Mesenchymal stem cell (in vitro differentiated cells and primary cell): ENCODE measurements around the gene RNF168.

Experiments
- DNase-seq: peaks from one replicate; pipeline ENCODE4 v3.0.0-alpha.2; 2013
- H2AFZ ChIP-seq: one replicate; pipeline ENCODE4 v1.6.1; 2013; ENCODE audit warnings: low read depth, mild to moderate bottlenecking, control low read depth, inconsistent platforms, low read length, moderate library complexity
- H2AK5ac ChIP-seq: 2 replicates; pipeline ENCODE4 v1.6.1; 2013; ENCODE audit warnings: low read length, moderate library complexity, mild to moderate bottlenecking, inconsistent platforms; ENCODE audit not compliant: severe bottlenecking
- H2BK120ac ChIP-seq: one replicate; pipeline ENCODE4 v1.6.1; 2013; ENCODE audit warnings: low read depth, mild to moderate bottlenecking, inconsistent platforms, low read length, moderate library complexity
- H2BK12ac ChIP-seq, 2 experiments: one replicate each; pipeline ENCODE4 v1.6.1; 2013; ENCODE audit warnings: inconsistent platforms in 2 of 2, low read length in 2 of 2, mild to moderate bottlenecking in 2 of 2, moderate library complexity in 2 of 2, control low read depth in 1 of 2
- H2BK15ac ChIP-seq: one replicate; pipeline ENCODE4 v1.6.1; 2013; ENCODE audit warnings: mild to moderate bottlenecking, low read depth, inconsistent platforms; ENCODE audit not compliant: poor library complexity, severe bottlenecking
- H2BK5ac ChIP-seq: 2 replicates; pipeline ENCODE4 v1.6.1; 2013; ENCODE audit warnings: low read depth, mild to moderate bottlenecking, low read length, control low read depth, inconsistent platforms; ENCODE audit not compliant: poor library complexity, severe bottlenecking
- H3K14ac ChIP-seq, 2 experiments: one replicate each; pipeline ENCODE4 v1.6.1; 2013; ENCODE audit warnings: inconsistent platforms in 2 of 2, low read length in 2 of 2, control low read depth in 1 of 2, mild to moderate bottlenecking in 1 of 2, moderate library complexity in 1 of 2
- H3K18ac ChIP-seq, 2 experiments: one replicate each; pipeline ENCODE4 v1.6.1; 2013; ENCODE audit warnings: inconsistent platforms in 2 of 2, low read length in 2 of 2, control low read depth in 1 of 2, low read depth in 1 of 2, mild to moderate bottlenecking in 1 of 2
- H3K23ac ChIP-seq, 2 experiments: one replicate each; pipeline ENCODE4 v1.6.1; 2013; ENCODE audit warnings: inconsistent platforms in 2 of 2, low read length in 2 of 2, mild to moderate bottlenecking in 2 of 2, moderate library complexity in 2 of 2, control low read depth in 1 of 2
- H3K27ac ChIP-seq: 2 replicates; pipeline ENCODE4 v1.5.1; 2013; ENCODE audit warnings: mild to moderate bottlenecking, moderate library complexity, low read length, control low read depth, inconsistent platforms; ENCODE audit not compliant: poor library complexity, severe bottlenecking
- H3K27me3 ChIP-seq, 2 experiments: 2 replicates each; pipeline versions ENCODE4 v1.6.1 to v1.7.0; 2013; ENCODE audit warnings: low read length in 2 of 2, mild to moderate bottlenecking in 2 of 2, moderate library complexity in 2 of 2, control low read depth in 1 of 2, inconsistent platforms in 1 of 2; ENCODE audit not compliant: control insufficient read depth in 1 of 2, insufficient read depth in 1 of 2
- H3K36me3 ChIP-seq, 2 experiments: 2 replicates each; pipeline versions ENCODE4 v1.6.1 to v1.7.0; 2013; ENCODE audit warnings: low read length in 2 of 2, control low read depth in 1 of 2, inconsistent platforms in 1 of 2, low read depth in 1 of 2, mild to moderate bottlenecking in 1 of 2; ENCODE audit not compliant: insufficient read depth in 2 of 2, control insufficient read depth in 1 of 2
- H3K4ac ChIP-seq, 2 experiments: one replicate each; pipeline ENCODE4 v1.6.1; 2013; ENCODE audit warnings: inconsistent platforms in 2 of 2, low read length in 2 of 2, mild to moderate bottlenecking in 2 of 2, moderate library complexity in 2 of 2, control low read depth in 1 of 2, low read depth in 1 of 2
- H3K4me1 ChIP-seq: 2 replicates; pipeline ENCODE4 v1.6.1; 2013; ENCODE audit warnings: low read depth, low read length, control low read depth; ENCODE audit not compliant: control insufficient read depth, insufficient read depth
- H3K4me2 ChIP-seq: 2 replicates; pipeline ENCODE4 v1.6.1; 2013; ENCODE audit warnings: low read length, mild to moderate bottlenecking, inconsistent platforms; ENCODE audit not compliant: poor library complexity, severe bottlenecking
- H3K4me3 ChIP-seq, 2 experiments: 2 replicates each; pipeline versions ENCODE4 v1.5.1 to v1.7.0; 2013; ENCODE audit warnings: low read length in 2 of 2, mild to moderate bottlenecking in 2 of 2, control low read depth in 1 of 2, low read depth in 1 of 2; ENCODE audit not compliant: insufficient read depth in 1 of 2
- H3K79me1 ChIP-seq: replicated peaks from 2 replicates; pipeline ENCODE4 v1.6.1; 2013; ENCODE audit warnings: mild to moderate bottlenecking, control low read depth, low read length, inconsistent platforms; ENCODE audit not compliant: poor library complexity, severe bottlenecking
- H3K9ac ChIP-seq: 2 replicates; pipeline ENCODE4 v1.7.0; 2013; ENCODE audit warnings: mild to moderate bottlenecking, low read length, moderate library complexity
- H3K9me3 ChIP-seq: 2 replicates; pipeline ENCODE4 v1.7.0; 2013; ENCODE audit warnings: mild to moderate bottlenecking, low read length; ENCODE audit not compliant: control insufficient read depth
- H4K8ac ChIP-seq: one replicate; pipeline ENCODE4 v1.6.1; 2013; ENCODE audit warnings: inconsistent platforms, mild to moderate bottlenecking, low read length, moderate library complexity
- H4K91ac ChIP-seq: one replicate; pipeline ENCODE4 v1.6.1; 2013; ENCODE audit warnings: mild to moderate bottlenecking, low read length, inconsistent platforms
- WGBS: methylation state at CpG from one replicate; pipeline ENCODE4 v1.1.7; 2013; ENCODE audit warnings: mixed read lengths; 5-methylcytosine and 5-hydroxymethylcytosine counted together

Gene RNF168

DNA sequence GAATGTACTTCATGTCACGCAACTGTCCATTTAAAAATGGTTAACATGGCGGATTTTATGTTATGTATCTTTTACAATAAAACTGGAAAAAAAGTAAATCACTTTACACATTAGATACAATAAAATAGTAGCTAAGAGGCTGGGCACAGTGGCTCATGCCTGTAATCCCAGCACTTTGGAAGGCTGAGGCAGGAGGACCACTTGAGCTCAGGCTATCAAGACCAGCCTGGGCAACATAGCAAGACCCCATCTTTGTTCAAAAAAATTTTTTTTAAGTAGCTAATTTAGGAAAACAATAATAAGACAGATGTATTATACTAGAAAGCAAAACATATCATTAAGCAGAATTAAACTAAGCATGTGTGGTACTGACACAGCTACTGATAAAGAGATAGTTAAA lies 11.5 kb downstream of the RNF168 start:
- Histone ChIP-seq H3K27ac (no peak overlapping the region), H2BK15ac (no peak overlapping the region), H2AK5ac (no peak overlapping the region), H3K36me3 (peaks cover 3 to 30% of the 10 kb centered on the region in 2 experiments), H2BK5ac (no peak overlapping the region), H3K4me2 (no peak overlapping the region), H4K91ac (no peak overlapping the region), H3K23ac (no peak overlapping the region), H2AFZ (no peak overlapping the region), H3K9me3 (no peaks in the 10 kb centered on the region), H4K8ac (no peak overlapping the region), H3K4ac (no peak overlapping the region), H3K79me1 (peaks cover 8% of the 10 kb centered on the region), H2BK120ac (no peak overlapping the region), H3K14ac (no peak overlapping the region), H3K4me1 (no peaks in the 10 kb centered on the region), H3K18ac (no peak overlapping the region), H3K9ac (no peak overlapping the region), H2BK12ac (no peak overlapping the region), H3K27me3 (no peaks in the 10 kb centered on the region), H3K4me3 (no peak overlapping the region)
- no CpG with 5 or more reads among the region's 2 CpGs for WGBS
- no peak for DNase-seq

DNA sequence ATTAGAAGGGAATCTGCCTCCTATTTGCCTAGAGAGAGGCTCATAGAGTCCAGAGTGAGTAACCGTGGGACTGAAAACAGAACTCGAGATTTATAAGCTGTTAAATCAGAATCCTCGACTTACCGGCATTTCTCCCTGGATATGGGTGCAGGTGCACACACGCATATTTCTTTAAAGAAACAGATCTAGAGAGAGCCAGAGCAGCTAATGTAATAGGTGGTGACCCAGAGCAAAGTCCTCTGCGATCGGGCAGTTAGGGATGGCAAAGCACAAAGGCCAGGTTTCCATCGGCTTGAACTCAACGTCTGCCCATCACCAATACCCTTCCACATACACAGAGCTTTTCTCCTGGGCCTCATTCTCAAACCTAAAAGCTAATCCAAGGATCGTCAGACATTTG lies 13.8 kb downstream of the RNF168 start:
- no peak overlapping the region for H2BK120ac ChIP-seq
- no peak overlapping the region for H4K8ac ChIP-seq
- no peak overlapping the region for H4K91ac ChIP-seq
- no peak overlapping the region for H2AK5ac ChIP-seq
- H3K18ac ChIP-seq, result no peak overlapping the region
- H3K36me3 ChIP-seq, result peaks cover 15 to 37% of the 10 kb centered on the region in 2 experiments
- H2BK12ac ChIP-seq, result no peak overlapping the region
- no peaks in the 10 kb centered on the region for H3K4me1 ChIP-seq
- no peak overlapping the region for H2BK5ac ChIP-seq
- DNase-seq, result no peak
- no peak overlapping the region for H3K23ac ChIP-seq
- H3K14ac ChIP-seq, result no peak overlapping the region
- H3K4me3 ChIP-seq, result no peak overlapping the region
- H3K9me3 ChIP-seq, result no peaks in the 10 kb centered on the region
- no peak overlapping the region for H2AFZ ChIP-seq
- peak overlapping the region; percentile 38 for H3K9ac ChIP-seq
- no peak overlapping the region for H3K27ac ChIP-seq
- H3K4ac ChIP-seq, result no peak overlapping the region
- H3K4me2 ChIP-seq, result no peak overlapping the region
- H3K79me1 ChIP-seq, result peaks cover 20% of the 10 kb centered on the region
- H2BK15ac ChIP-seq, result no peak overlapping the region
- WGBS, result 95% methylated on average over 7 of the region's 10 CpGs
- H3K27me3 ChIP-seq, result no peaks in the 10 kb centered on the region

DNA sequence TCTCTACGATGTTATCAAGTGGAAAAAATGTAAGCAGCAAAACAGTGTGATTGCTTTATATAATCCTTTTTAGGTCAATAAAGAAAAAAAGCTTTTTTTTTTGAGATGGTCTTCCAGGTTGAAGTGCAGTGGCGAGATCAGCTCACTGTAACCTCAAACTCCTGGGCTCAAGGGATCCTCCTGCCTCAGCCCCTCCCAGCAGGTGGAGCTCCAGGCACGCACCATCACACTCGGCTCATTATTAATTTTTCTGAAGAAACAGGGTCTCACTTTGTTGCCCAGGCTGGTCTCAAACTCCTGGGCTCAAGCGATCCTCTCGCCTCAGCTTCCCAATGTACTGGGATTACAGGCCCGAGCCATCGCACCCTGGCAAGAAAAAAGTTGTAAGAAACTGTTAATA lies 17.3 kb downstream of the RNF168 start:
- Histone ChIP-seq H3K79me1 (peaks cover 23% of the 10 kb centered on the region), H3K4me3 (no peak overlapping the region), H3K14ac (no peak overlapping the region), H4K8ac (no peak overlapping the region), H3K4me2 (no peak overlapping the region), H3K18ac (no peak overlapping the region), H2AK5ac (no peak overlapping the region), H2BK15ac (no peak overlapping the region), H3K4ac (no peak overlapping the region), H3K27me3 (no peaks in the 10 kb centered on the region), H2BK5ac (no peak overlapping the region), H2AFZ (no peak overlapping the region), H2BK120ac (no peak overlapping the region), H3K23ac (no peak overlapping the region), H3K27ac (no peak overlapping the region), H4K91ac (no peak overlapping the region), H3K4me1 (no peaks in the 10 kb centered on the region), H3K36me3 (peaks cover 23 to 70% of the 10 kb centered on the region in 2 experiments), H3K9me3 (no peaks in the 10 kb centered on the region), H2BK12ac (no peak overlapping the region), H3K9ac (no peak overlapping the region)
- DNase-seq, result peak; percentile 8
- WGBS, result 95% methylated on average over 7 of the region's 8 CpGs

DNA sequence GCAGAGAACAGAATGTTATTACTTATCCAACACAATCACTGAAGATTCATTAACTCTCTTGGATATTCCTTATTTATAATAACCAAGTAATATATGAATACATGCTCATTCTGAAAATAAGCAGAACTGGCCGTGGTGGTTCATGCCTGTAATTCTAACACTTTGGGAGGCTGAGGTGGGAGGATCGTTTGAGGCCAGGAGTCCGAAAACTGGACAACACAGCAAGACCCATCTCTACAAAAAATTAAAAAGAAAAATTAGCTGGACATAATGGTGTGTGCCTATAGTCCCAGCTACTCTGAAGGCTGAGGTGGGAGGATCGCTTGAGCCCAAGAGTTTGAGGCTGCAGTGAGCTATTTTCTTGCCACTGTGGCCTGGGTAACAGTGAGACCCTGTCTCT lies 25.9 kb downstream of the RNF168 start:
- H2AK5ac ChIP-seq, result no peak overlapping the region
- no peak overlapping the region for H3K4me2 ChIP-seq
- H2BK5ac ChIP-seq, result no peak overlapping the region
- H3K36me3 ChIP-seq, result peaks cover 31 to 80% of the 10 kb centered on the region in 2 experiments
- no peak overlapping the region for H3K23ac ChIP-seq
- no peak overlapping the region for H2BK12ac ChIP-seq
- DNase-seq, result no peak
- peaks cover 9% of the 10 kb centered on the region for H3K79me1 ChIP-seq
- H4K8ac ChIP-seq, result no peak overlapping the region
- no peak overlapping the region for H2AFZ ChIP-seq
- no peak overlapping the region for H3K14ac ChIP-seq
- no peaks in the 10 kb centered on the region for H3K4me1 ChIP-seq
- H2BK15ac ChIP-seq, result no peak overlapping the region
- H3K9ac ChIP-seq, result no peak overlapping the region
- no peak overlapping the region for H4K91ac ChIP-seq
- 100% methylated on average over 1 of the region's 4 CpGs for WGBS
- H3K27ac ChIP-seq, result no peak overlapping the region
- no peak overlapping the region for H3K4me3 ChIP-seq
- H3K27me3 ChIP-seq, result no peaks in the 10 kb centered on the region
- H3K9me3 ChIP-seq, result no peaks in the 10 kb centered on the region
- no peak overlapping the region for H3K18ac ChIP-seq
- no peak overlapping the region for H3K4ac ChIP-seq
- no peak overlapping the region for H2BK120ac ChIP-seq
